Ishikawa (cell line): ENCODE measurements around the gene NCF4.

ENCODE experiments used
- CEBPB ChIP-seq: IDR thresholded peaks from 2 replicates; pipeline ENCODE4 v1.6.1; 2012
- CREB1 ChIP-seq: IDR thresholded peaks from 2 replicates; pipeline ENCODE4 v1.6.1; 2012; ENCODE audit warnings: low read depth
- EGR1 ChIP-seq: IDR thresholded peaks from 2 replicates; pipeline ENCODE4 v1.6.1; 2012
- EP300 ChIP-seq: IDR thresholded peaks from 2 replicates; pipeline ENCODE4 v1.6.1; 2012; ENCODE audit warnings: borderline replicate concordance
- FOXM1 ChIP-seq: IDR thresholded peaks from 2 replicates; pipeline ENCODE4 v1.6.1; 2012; ENCODE audit warnings: low read depth, borderline replicate concordance
- MAX ChIP-seq: IDR thresholded peaks from 2 replicates; pipeline ENCODE4 v1.6.1; 2012
- NFIC ChIP-seq: IDR thresholded peaks from 2 replicates; pipeline ENCODE4 v1.6.1; 2012
- RAD21 ChIP-seq: IDR thresholded peaks from 2 replicates; pipeline ENCODE4 v1.6.1; 2012; ENCODE audit warnings: low read depth
- REST ChIP-seq: IDR thresholded peaks from 2 replicates; pipeline ENCODE4 v1.6.1; 2012; ENCODE audit warnings: low read depth, mild to moderate bottlenecking
- TAF1 ChIP-seq: IDR thresholded peaks from 2 replicates; pipeline ENCODE4 v1.6.1; 2012; ENCODE audit warnings: low read depth, mild to moderate bottlenecking
- TCF12 ChIP-seq: IDR thresholded peaks from 2 replicates; pipeline ENCODE4 v1.6.1; 2012; ENCODE audit warnings: low read depth
- TEAD4 ChIP-seq: IDR thresholded peaks from 2 replicates; pipeline ENCODE4 v1.6.1; 2012
- USF1 ChIP-seq: IDR thresholded peaks from 2 replicates; pipeline ENCODE4 v1.6.1; 2012
- YY1 ChIP-seq: IDR thresholded peaks from 2 replicates; pipeline ENCODE4 v1.6.1; 2012; ENCODE audit warnings: low read depth

GRCh38 chr22:36872084-36872483 is 11.3 kb downstream of the NCF4 start:
- TF ChIP-seq NFIC (no peak), YY1 (no peak), TCF12 (no peak), TEAD4 (no peak), MAX (no peak), CEBPB (no peak), USF1 (no peak), EGR1 (no peak), TAF1 (no peak), REST (no peak), RAD21 (no peak), CREB1 (no peak), EP300 (no peak), FOXM1 (no peak)
